IMR-90 (cell line): ENCODE measurements around the gene DIP2C. TPM values are rescaled to one million over a fixed set of nuclear protein-coding genes. Genes with fewer than 3 reads are reported as not detected.

Experiments used
- ATAC-seq: fragments of 200-7000 bp; cut with Tn5 transposase; 2 replicates; pipeline ENCODE4 v1.9.1; 2020; ENCODE audit warnings: low read depth, mild to moderate bottlenecking, moderate library complexity
- BruUV-seq: library from RNA; stranded (reverse); fragments of 400-500 nt; replicated peaks from 2 replicates; lab custom pipeline; 2021; lab: Mats Ljungman, UMichigan
- CTCF ChIA-PET: fragments of 300-600 bp; formaldehyde crosslinking; extraction: SDS; loops from one replicate; lab custom pipeline; 2021; ENCODE audit warnings: antibody characterized with exemption; lab: Yijun Ruan, JAX
- POLR2A ChIA-PET: fragments of 300-600 bp; sonication (Branson Sonifier 250); formaldehyde crosslinking; loops from one replicate; lab custom pipeline; 2022; ENCODE audit warnings: antibody characterized with exemption; ENCODE audit not compliant: unreplicated experiment; lab: Charles Lee
- DNase-seq: peaks from one replicate; pipeline ENCODE4 v3.0.0; 2013
- H2AFZ ChIP-seq: replicated peaks from 2 replicates; pipeline ENCODE3; 2013; ENCODE audit warnings: low read length, mild to moderate bottlenecking; ENCODE audit not compliant: poor library complexity
- H2AK5ac ChIP-seq: 2 replicates; pipeline ENCODE4 v1.6.1; 2013; ENCODE audit warnings: low read depth, low read length, inconsistent platforms
- H2AK9ac ChIP-seq: replicated peaks from 2 replicates; pipeline ENCODE3; 2013; ENCODE audit warnings: mild to moderate bottlenecking, low read depth, low read length, moderate library complexity; ENCODE audit not compliant: poor library complexity
- H2BK120ac ChIP-seq: 2 replicates; pipeline ENCODE4 v1.6.1; 2013; ENCODE audit warnings: low read depth, low read length, inconsistent platforms
- H2BK15ac ChIP-seq: 3 replicates; pipeline ENCODE4 v1.6.1; 2013; ENCODE audit warnings: low read depth, low read length, inconsistent platforms
- H2BK20ac ChIP-seq: 2 replicates; pipeline ENCODE4 v1.6.1; 2013; ENCODE audit warnings: low read depth, mild to moderate bottlenecking, inconsistent platforms, low read length, moderate library complexity
- H2BK5ac ChIP-seq: 2 replicates; pipeline ENCODE4 v1.6.1; 2013; ENCODE audit warnings: mild to moderate bottlenecking, low read depth, low read length, inconsistent platforms; ENCODE audit not compliant: poor library complexity, severe bottlenecking
- H3K14ac ChIP-seq: replicated peaks from 2 replicates; pipeline ENCODE4 v1.6.1; 2013; ENCODE audit warnings: low read depth, low read length, inconsistent platforms
- H3K18ac ChIP-seq: 2 replicates; pipeline ENCODE4 v1.6.1; 2013; ENCODE audit warnings: low read depth, low read length, control low read depth
- H3K23ac ChIP-seq: 2 replicates; pipeline ENCODE4 v1.6.1; 2013; ENCODE audit warnings: low read depth, low read length, inconsistent platforms
- H3K27ac ChIP-seq: 2 replicates; pipeline ENCODE4 v1.5.1; 2013; ENCODE audit warnings: mild to moderate bottlenecking, control low read depth, low read length; ENCODE audit not compliant: insufficient read depth
- H3K27me3 ChIP-seq: 2 replicates; pipeline ENCODE4 v1.6.1; 2013; ENCODE audit warnings: low read length; ENCODE audit not compliant: control insufficient read depth, insufficient read depth
- H3K36me3 ChIP-seq: 2 replicates; pipeline ENCODE4 v1.6.1; 2013; ENCODE audit warnings: low read length, mixed read lengths; ENCODE audit not compliant: control insufficient read depth, insufficient read depth
- H3K4ac ChIP-seq: 2 replicates; pipeline ENCODE4 v1.6.1; 2013; ENCODE audit warnings: low read depth, low read length, inconsistent platforms
- H3K4me1 ChIP-seq: 2 replicates; pipeline ENCODE4 v1.6.1; 2013; ENCODE audit warnings: low read length, mixed read lengths; ENCODE audit not compliant: control insufficient read depth, insufficient read depth
- H3K4me2 ChIP-seq: 2 replicates; pipeline ENCODE4 v1.6.1; 2013; ENCODE audit warnings: low read depth, mild to moderate bottlenecking, control low read depth, low read length, moderate library complexity
- H3K4me3 ChIP-seq: 2 replicates; pipeline ENCODE4 v1.5.1; 2013; ENCODE audit warnings: low read depth, mild to moderate bottlenecking, control low read depth, low read length, moderate library complexity; ENCODE audit not compliant: insufficient read depth
- H3K56ac ChIP-seq: 2 replicates; pipeline ENCODE4 v1.6.1; 2013; ENCODE audit warnings: low read length, inconsistent platforms; ENCODE audit not compliant: insufficient read depth; ENCODE audit errors: extremely low read depth
- H3K79me1 ChIP-seq, 2 experiments: 2 replicates each; pipeline ENCODE4 v1.6.1; 2013; ENCODE audit warnings: low read length in 2 of 2, inconsistent platforms in 1 of 2, low read depth in 1 of 2
- H3K9ac ChIP-seq: 2 replicates; pipeline ENCODE4 v1.6.1; 2013; ENCODE audit warnings: low read depth, low read length, control low read depth
- H3K9me1 ChIP-seq: 2 replicates; pipeline ENCODE4 v1.6.1; 2013; ENCODE audit warnings: low read length, inconsistent platforms; ENCODE audit not compliant: insufficient read depth
- H3K9me3 ChIP-seq: 2 replicates; pipeline ENCODE4 v1.6.1; 2013; ENCODE audit warnings: low read length; ENCODE audit not compliant: control insufficient read depth, insufficient read depth
- H4K20me1 ChIP-seq: 2 replicates; pipeline ENCODE4 v1.6.1; 2013; ENCODE audit warnings: low read length, inconsistent platforms; ENCODE audit not compliant: insufficient read depth
- H4K5ac ChIP-seq: 2 replicates; pipeline ENCODE4 v1.6.1; 2013; ENCODE audit warnings: mild to moderate bottlenecking, low read depth, low read length, control low read depth
- H4K8ac ChIP-seq, 2 experiments: 2 replicates each; pipeline ENCODE4 v1.6.1; 2013; ENCODE audit warnings: low read depth in 2 of 2, low read length in 2 of 2, control low read depth in 1 of 2, inconsistent platforms in 1 of 2
- H4K91ac ChIP-seq: 2 replicates; pipeline ENCODE4 v1.6.1; 2013; ENCODE audit warnings: low read depth, low read length, inconsistent platforms; ENCODE audit not compliant: insufficient read depth
- CHD1 ChIP-seq: IDR thresholded peaks from 2 replicates; pipeline ENCODE4 v1.6.1; 2012; ENCODE audit warnings: low read depth, low read length, improper control_type of control experiment
- ELK1 ChIP-seq: fragments of 150-350 bp; IDR thresholded peaks from 2 replicates; pipeline ENCODE4 v1.6.1; 2016; ENCODE audit warnings: low read depth, mild to moderate bottlenecking, low read length, moderate library complexity, borderline replicate concordance
- MAZ ChIP-seq: IDR thresholded peaks from 2 replicates; pipeline ENCODE4 v1.6.1; 2012; ENCODE audit warnings: low read depth, mild to moderate bottlenecking, low read length, improper control_type of control experiment, moderate library complexity, borderline replicate concordance
- POLR2A ChIP-seq: IDR thresholded peaks from 2 replicates; pipeline ENCODE4 v1.6.1; 2012; ENCODE audit warnings: mild to moderate bottlenecking, low read depth, low read length
- RCOR1 ChIP-seq: IDR thresholded peaks from 2 replicates; pipeline ENCODE4 v1.6.1; 2012; ENCODE audit warnings: mild to moderate bottlenecking, low read length, improper control_type of control experiment; ENCODE audit not compliant: insufficient replicate concordance
- USF2 ChIP-seq: fragments of 150-350 bp; IDR thresholded peaks from 2 replicates; pipeline ENCODE4 v1.6.1; 2017; ENCODE audit warnings: mild to moderate bottlenecking, antibody characterized with exemption, low read length, low read depth
- WGBS, 2 experiments: methylation state at CpG; one replicate each; pipeline versions ENCODE4 v1.1.5 to v1.1.7; 2013; ENCODE audit warnings: missing lambda C conversion rate in 2 of 2; ENCODE audit not compliant: insufficient read length in 1 of 2; ENCODE audit errors: extremely low coverage in 2 of 2; 5-methylcytosine and 5-hydroxymethylcytosine counted together
- dilution Hi-C: fragments of 300-500 bp; cut with HindIII; formaldehyde crosslinking; loops from one replicate; pipeline ENCODE4 v1.14.3; 2018; ENCODE audit warnings: low sequenced_read_pairs; ENCODE audit not compliant: unreplicated experiment
- in situ Hi-C: fragments of 300-500 bp; cut with MboI; formaldehyde crosslinking; loops from 3 replicates; pipeline ENCODE4 v1.14.3; 2019; ENCODE audit warnings: low sequenced_read_pairs, inconsistent platforms, mixed read lengths
- intact Hi-C: fragments of 100-400 bp; cut with micrococcal nuclease; formaldehyde crosslinking; loops from 2 replicates; pipeline ENCODE4 v1.10.0; 2022
- polyA plus RNA-seq, 3 experiments: library from polyadenylated mRNA; depleted of rRNA; stranded (reverse); fragments of >200 nt; gene quantifications; 2 replicates each; pipeline ENCODE4 v1.2.3, GENCODE V29; 2012; ENCODE audit warnings: low replicate concordance in 1 of 3
- total RNA-seq: library from RNA; depleted of rRNA; stranded (reverse); fragments of >200 nt; gene quantifications from 2 replicates; pipeline ENCODE4 v1.2.3, GENCODE V29; 2012

DIP2C gene
- total and polyA plus RNA-seq, 2 of the 4 experiments (the other 2 are of a cell fraction) = 8.6 to 17.3 TPM

GRCh38 chr10:494149-494542 lies 195.3 kb downstream of the DIP2C start:
- dilution Hi-C loops (no loop called here), intact Hi-C loops (no loop called here), in situ Hi-C loops (no loop called here)
- Histone ChIP-seq H3K4me3 (no peak overlapping the region), H3K56ac (no peak overlapping the region), H3K9me3 (no peaks in the 10 kb centered on the region), H3K79me1 (peaks cover 72 to 94% of the 10 kb centered on the region in 2 experiments), H2BK15ac (no peak overlapping the region), H3K18ac (no peak overlapping the region), H4K91ac (no peak overlapping the region), H2AK5ac (no peak overlapping the region), H3K36me3 (no peaks in the 10 kb centered on the region), H3K9ac (no peak overlapping the region), H4K8ac (no peak overlapping the region), H4K5ac (no peak overlapping the region), H3K27me3 (no peaks in the 10 kb centered on the region), H4K20me1 (peaks cover 86% of the 10 kb centered on the region), H3K14ac (no peak overlapping the region), H2BK5ac (no peak overlapping the region), H2AFZ (no peak overlapping the region), H3K4me2 (no peak overlapping the region), H2AK9ac (no peak overlapping the region), H2BK120ac (no peak overlapping the region), H2BK20ac (no peak overlapping the region), H3K23ac (no peak overlapping the region), H3K27ac (no peak overlapping the region), H3K4ac (no peak overlapping the region), H3K4me1 (peaks cover 17% of the 10 kb centered on the region), H3K9me1 (peaks cover 28% of the 10 kb centered on the region)
- 98% methylated on average over 4 of the region's 5 CpGs; no CpG with 5 or more reads in 1 of the 2 experiments for WGBS, 2 experiments
- no peak for ATAC-seq
- ChIA-PET POLR2A (no interaction called here), CTCF (no interaction called here)
- no TSS peak for BruUV-seq
- no peak for TF ChIP-seq POLR2A
- no peak for TF ChIP-seq USF2
- no peak for TF ChIP-seq MAZ
- no peak for TF ChIP-seq ELK1
- no peak for TF ChIP-seq RCOR1
- no peak for TF ChIP-seq CHD1
- no peak for DNase-seq
